PC-9 (cell line): ENCODE measurements around the gene TPK1.

ENCODE experiments used
- EZH2 ChIP-seq: fragments of 200-600 bp; sonication (generic); IDR thresholded peaks from 2 replicates; pipeline ENCODE4 v1.8.0; 2017; ENCODE audit warnings: antibody characterized with exemption, low read depth
- TF ChIP-seq, protein P1 (sequence below): fragments of 200-600 bp; sonication (generic); conservative IDR thresholded peaks from 2 replicates; pipeline ENCODE4 v1.6.1; 2017; ENCODE audit warnings: mixed run types, antibody characterized with exemption, mild to moderate bottlenecking, moderate library complexity

DNA sequence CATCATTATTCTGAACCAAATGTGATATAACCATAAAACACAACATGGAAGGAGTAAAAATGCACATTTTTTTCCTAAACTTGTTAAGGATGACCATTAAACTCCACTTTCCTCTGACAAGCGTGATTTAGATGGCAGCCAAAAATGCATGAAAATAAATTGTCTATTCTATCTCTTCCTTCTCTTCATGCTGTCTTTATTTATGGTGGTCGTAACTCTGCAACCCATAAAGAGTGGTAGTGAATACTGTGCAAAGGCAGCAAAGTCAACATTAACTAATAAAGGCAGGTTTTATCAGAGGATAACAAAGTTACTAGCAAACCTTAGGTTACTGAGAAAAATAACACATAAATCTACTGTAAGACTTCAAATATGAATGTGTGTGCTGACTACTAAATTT, 106.6 kb downstream of the TPK1 start:
- TF ChIP-seq, protein P1, sequence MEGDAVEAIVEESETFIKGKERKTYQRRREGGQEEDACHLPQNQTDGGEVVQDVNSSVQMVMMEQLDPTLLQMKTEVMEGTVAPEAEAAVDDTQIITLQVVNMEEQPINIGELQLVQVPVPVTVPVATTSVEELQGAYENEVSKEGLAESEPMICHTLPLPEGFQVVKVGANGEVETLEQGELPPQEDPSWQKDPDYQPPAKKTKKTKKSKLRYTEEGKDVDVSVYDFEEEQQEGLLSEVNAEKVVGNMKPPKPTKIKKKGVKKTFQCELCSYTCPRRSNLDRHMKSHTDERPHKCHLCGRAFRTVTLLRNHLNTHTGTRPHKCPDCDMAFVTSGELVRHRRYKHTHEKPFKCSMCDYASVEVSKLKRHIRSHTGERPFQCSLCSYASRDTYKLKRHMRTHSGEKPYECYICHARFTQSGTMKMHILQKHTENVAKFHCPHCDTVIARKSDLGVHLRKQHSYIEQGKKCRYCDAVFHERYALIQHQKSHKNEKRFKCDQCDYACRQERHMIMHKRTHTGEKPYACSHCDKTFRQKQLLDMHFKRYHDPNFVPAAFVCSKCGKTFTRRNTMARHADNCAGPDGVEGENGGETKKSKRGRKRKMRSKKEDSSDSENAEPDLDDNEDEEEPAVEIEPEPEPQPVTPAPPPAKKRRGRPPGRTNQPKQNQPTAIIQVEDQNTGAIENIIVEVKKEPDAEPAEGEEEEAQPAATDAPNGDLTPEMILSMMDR = no peak
- TF ChIP-seq EZH2 = no peak
